DOHH2 (cell line): ENCODE data around the gene RAB3B.

Experiments used
- H3F3A ChIP-seq: fragments of 200-600 bp; sonication (generic), shearing (Covaris generic); 2 replicates; pipeline ENCODE4 v1.6.0; 2016; ENCODE audit warnings: antibody characterized with exemption, mild to moderate bottlenecking; ENCODE audit not compliant: control insufficient read depth, insufficient read depth
- H3K27ac ChIP-seq: fragments of 200-600 bp; sonication (generic); 2 replicates; pipeline ENCODE4 v1.5.1; 2014; ENCODE audit warnings: low read depth, mild to moderate bottlenecking, low read length, moderate library complexity
- H3K27me3 ChIP-seq: fragments of 200-600 bp; sonication (generic); 2 replicates; pipeline ENCODE4 v1.6.1; 2014; ENCODE audit warnings: mild to moderate bottlenecking, low read length, mixed read lengths; ENCODE audit not compliant: control insufficient read depth
- H3K36me3 ChIP-seq: fragments of 200-600 bp; sonication (generic); 2 replicates; pipeline ENCODE4 v1.6.1; 2014; ENCODE audit warnings: mild to moderate bottlenecking, low read length, moderate library complexity, mixed read lengths; ENCODE audit not compliant: control insufficient read depth
- H3K4me1 ChIP-seq: fragments of 200-600 bp; sonication (generic); 2 replicates; pipeline ENCODE4 v1.6.1; 2014; ENCODE audit warnings: mild to moderate bottlenecking, low read length, mixed read lengths; ENCODE audit not compliant: control insufficient read depth
- H3K4me2 ChIP-seq: fragments of 200-600 bp; sonication (generic); 2 replicates; pipeline ENCODE4 v1.6.0; 2014; ENCODE audit warnings: mild to moderate bottlenecking, low read length, moderate library complexity
- H3K4me3 ChIP-seq: fragments of 200-600 bp; sonication (generic); 2 replicates; pipeline ENCODE4 v1.5.1; 2014; ENCODE audit warnings: mild to moderate bottlenecking, low read length, mixed read lengths
- H3K79me2 ChIP-seq: fragments of 200-600 bp; sonication (generic); 2 replicates; pipeline ENCODE4 v1.6.1; 2014; ENCODE audit warnings: mild to moderate bottlenecking, low read length, mixed read lengths; ENCODE audit not compliant: control insufficient read depth
- H3K9me2 ChIP-seq: fragments of 200-600 bp; sonication (generic); replicated peaks from 2 replicates; pipeline ENCODE4 v1.6.1; 2014; ENCODE audit warnings: mild to moderate bottlenecking, low read length, mixed read lengths; ENCODE audit not compliant: control insufficient read depth
- H3K9me3 ChIP-seq: fragments of 200-600 bp; sonication (generic); 2 replicates; pipeline ENCODE4 v1.6.1; 2014; ENCODE audit warnings: antibody characterized with exemption, low read length, mixed read lengths; ENCODE audit not compliant: control insufficient read depth, insufficient read depth
- H4K20me1 ChIP-seq: fragments of 200-600 bp; sonication (generic); 2 replicates; pipeline ENCODE4 v1.6.0; 2014; ENCODE audit warnings: low read depth, mild to moderate bottlenecking, antibody characterized with exemption, low read length, moderate library complexity; ENCODE audit not compliant: control insufficient read depth, insufficient read depth
- EZH2phosphoT487 ChIP-seq: fragments of 200-600 bp; sonication (generic); IDR thresholded peaks from 2 replicates; pipeline ENCODE4 v1.6.1; 2017; ENCODE audit warnings: borderline replicate concordance, mild to moderate bottlenecking, antibody characterized with exemption, low read length, moderate library complexity, mixed read lengths
- TF ChIP-seq, protein P1 (sequence below): fragments of 200-600 bp; sonication (generic); IDR thresholded peaks from one replicate; pipeline ENCODE4 v1.5.1; 2014; ENCODE audit warnings: antibody characterized with exemption, mild to moderate bottlenecking, low read depth, low read length; ENCODE audit not compliant: poor library complexity, severe bottlenecking

Gene RAB3B

DNA sequence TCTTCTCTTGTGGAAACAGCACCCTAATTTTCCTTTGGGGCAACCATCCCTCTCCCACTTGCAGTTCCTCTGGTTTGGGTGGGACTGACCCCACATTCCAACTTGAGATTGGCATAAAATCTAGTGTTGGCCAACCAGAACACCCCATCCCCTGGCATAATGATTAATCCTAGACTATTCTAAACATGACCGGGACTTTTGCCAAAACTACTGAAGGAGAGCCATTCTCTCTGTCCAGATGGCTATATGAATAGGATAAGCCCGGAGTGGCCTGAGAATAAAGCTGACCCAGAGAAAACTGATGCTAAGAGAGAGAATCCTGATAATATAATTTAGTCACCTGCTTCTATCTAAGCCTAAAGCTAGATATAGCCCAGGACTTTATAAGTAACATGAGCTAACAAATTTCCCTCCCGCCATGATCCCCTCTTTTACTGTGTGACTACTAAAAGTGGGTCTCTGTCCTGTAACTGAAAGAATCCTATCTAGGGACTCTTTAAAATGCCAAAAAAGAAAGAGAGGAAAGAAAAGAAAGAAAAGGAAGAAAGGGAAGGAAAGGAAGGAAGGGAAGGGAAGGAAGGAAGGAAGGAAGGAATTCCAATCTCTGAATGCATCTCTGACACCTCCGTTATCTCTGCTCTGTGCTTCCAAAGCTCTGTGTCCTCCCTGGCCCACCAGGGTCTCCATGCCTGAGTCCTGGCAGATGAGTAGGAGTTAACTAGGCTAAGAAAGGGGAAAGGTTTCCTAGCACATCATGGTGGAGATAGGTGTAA, 84.0 kb downstream of the RAB3B start:
- H3K79me2 ChIP-seq = no peaks in the 10 kb centered on the region
- no peaks in the 10 kb centered on the region for H3K36me3 ChIP-seq
- TF ChIP-seq, protein P1, sequence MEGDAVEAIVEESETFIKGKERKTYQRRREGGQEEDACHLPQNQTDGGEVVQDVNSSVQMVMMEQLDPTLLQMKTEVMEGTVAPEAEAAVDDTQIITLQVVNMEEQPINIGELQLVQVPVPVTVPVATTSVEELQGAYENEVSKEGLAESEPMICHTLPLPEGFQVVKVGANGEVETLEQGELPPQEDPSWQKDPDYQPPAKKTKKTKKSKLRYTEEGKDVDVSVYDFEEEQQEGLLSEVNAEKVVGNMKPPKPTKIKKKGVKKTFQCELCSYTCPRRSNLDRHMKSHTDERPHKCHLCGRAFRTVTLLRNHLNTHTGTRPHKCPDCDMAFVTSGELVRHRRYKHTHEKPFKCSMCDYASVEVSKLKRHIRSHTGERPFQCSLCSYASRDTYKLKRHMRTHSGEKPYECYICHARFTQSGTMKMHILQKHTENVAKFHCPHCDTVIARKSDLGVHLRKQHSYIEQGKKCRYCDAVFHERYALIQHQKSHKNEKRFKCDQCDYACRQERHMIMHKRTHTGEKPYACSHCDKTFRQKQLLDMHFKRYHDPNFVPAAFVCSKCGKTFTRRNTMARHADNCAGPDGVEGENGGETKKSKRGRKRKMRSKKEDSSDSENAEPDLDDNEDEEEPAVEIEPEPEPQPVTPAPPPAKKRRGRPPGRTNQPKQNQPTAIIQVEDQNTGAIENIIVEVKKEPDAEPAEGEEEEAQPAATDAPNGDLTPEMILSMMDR = no peak
- TF ChIP-seq EZH2phosphoT487 = no peak
- no peak overlapping the region for H3K27ac ChIP-seq
- H3K4me1 ChIP-seq = peaks cover 5% of the 10 kb centered on the region; the same call in 1 of the 2 replicates
- H3K4me3 ChIP-seq = no peak overlapping the region
- no peaks in the 10 kb centered on the region for H4K20me1 ChIP-seq
- no peak overlapping the region for H3K4me2 ChIP-seq
- no peaks in the 10 kb centered on the region for H3K9me2 ChIP-seq
- H3K9me3 ChIP-seq = peaks cover 4% of the 10 kb centered on the region; the same call in 1 of the 2 replicates
- peaks cover 16% of the 10 kb centered on the region; the same call in 1 of the 2 replicates for H3K27me3 ChIP-seq
- peaks cover 2% of the 10 kb centered on the region; the same call in 1 of the 2 replicates for H3F3A ChIP-seq

DNA sequence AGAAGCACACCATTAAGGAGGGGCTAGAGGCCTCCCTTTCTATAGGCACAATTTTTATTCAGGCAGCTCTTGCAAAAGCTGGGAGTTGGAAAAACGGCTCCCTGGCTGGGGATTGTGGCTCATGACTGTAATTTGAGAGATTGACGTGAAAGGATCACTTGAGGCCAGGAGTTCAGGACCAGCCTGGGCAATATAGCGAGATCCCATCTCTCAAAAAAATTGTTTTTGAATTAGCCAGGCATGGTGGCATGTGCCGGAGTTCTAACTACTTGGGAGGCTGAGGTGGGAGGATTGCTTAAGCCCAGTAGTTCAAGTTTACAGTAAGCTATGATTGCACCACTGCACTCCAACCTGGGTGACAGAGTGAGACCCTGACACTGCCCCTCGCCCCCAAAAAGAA, 88.0 kb downstream of the RAB3B start:
- Histone ChIP-seq H4K20me1 (no peaks in the 10 kb centered on the region), H3K4me3 (no peak overlapping the region), H3K36me3 (no peaks in the 10 kb centered on the region), H3K27ac (no peak overlapping the region), H3K4me1 (no peaks in the 10 kb centered on the region), H3K27me3 (peaks cover 16% of the 10 kb centered on the region; the same call in 1 of the 2 replicates), H3K79me2 (no peaks in the 10 kb centered on the region), H3K9me2 (no peaks in the 10 kb centered on the region), H3K9me3 (peaks cover 4% of the 10 kb centered on the region; the same call in 1 of the 2 replicates), H3F3A (peaks cover 2% of the 10 kb centered on the region; the same call in 1 of the 2 replicates), H3K4me2 (no peak overlapping the region)
- TF ChIP-seq, protein P1 = no peak
- TF ChIP-seq EZH2phosphoT487 = no peak

DNA sequence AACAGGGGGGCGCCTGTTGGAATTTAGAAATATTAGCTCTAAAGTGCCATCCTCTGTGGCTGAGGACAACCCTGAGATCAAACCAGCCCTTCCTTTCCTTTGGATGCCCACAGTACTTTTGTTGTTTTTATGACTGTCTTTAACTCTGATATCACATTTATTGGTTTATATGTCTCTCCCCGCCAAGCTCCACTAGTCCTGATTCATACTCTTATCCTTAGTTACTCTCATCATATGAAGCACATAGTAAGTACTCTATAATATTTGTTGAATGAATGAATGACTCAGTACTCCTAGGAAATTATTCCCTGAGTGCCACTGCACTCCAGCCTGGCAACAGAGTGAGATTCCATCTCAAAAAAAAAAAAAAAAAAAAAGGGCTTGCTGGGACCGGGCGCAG, 89.3 kb downstream of the RAB3B start:
- no peaks in the 10 kb centered on the region for H4K20me1 ChIP-seq
- no peaks in the 10 kb centered on the region for H3K9me2 ChIP-seq
- H3K27ac ChIP-seq = no peak overlapping the region
- no peak for TF ChIP-seq EZH2phosphoT487
- TF ChIP-seq, protein P1 = no peak
- peaks cover 4% of the 10 kb centered on the region; the same call in 1 of the 2 replicates for H3K9me3 ChIP-seq
- no peak overlapping the region for H3K4me2 ChIP-seq
- H3K79me2 ChIP-seq = no peaks in the 10 kb centered on the region
- no peaks in the 10 kb centered on the region for H3F3A ChIP-seq
- no peak overlapping the region for H3K4me3 ChIP-seq
- H3K27me3 ChIP-seq = peaks cover 25% of the 10 kb centered on the region
- H3K36me3 ChIP-seq = no peaks in the 10 kb centered on the region
- H3K4me1 ChIP-seq = no peaks in the 10 kb centered on the region
